GM21381 (cell line): ENCODE results near the gene GOLGA3.

Source experiments
- ATAC-seq: cut with Tn5 transposase; IDR thresholded peaks from one replicate; pipeline ENCODE4 v1.9.1; 2021; ENCODE audit warnings: mild to moderate bottlenecking, moderate library complexity; ENCODE audit not compliant: unreplicated experiment

The GOLGA3 gene

DNA sequence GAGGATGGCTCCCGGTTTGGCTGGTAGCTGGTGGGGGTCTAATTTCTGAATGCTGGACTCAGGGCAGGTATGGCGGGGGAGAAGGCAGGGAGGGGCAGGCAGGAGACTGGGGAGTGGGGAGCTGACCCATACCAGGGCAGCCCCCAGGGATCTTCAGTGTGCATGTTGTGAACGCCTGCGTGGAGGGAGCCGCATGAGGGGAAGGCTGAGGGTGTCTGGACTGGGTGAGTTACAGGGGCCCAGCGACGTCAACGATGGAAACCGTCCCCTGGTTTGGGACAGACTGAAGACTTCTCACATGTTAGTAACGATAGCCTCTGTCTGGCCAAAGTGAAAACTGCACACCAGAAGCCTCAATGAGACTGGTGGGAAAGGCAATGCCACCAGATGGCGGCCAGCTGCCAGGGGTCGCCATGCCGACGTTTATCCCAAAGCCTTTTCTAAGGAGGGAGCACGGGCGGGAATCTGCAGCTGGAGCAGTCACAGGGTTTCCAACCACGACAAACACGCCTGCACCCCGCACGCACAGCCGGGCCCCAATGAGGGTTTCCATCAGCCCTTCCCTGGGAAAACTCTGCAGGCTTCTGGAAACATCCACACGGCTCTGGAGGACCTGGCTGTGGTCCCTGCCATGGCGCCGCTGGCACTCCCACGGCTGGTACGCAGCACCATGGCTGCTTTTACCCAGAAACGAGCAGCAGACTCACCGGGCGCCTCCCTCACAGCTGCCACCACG, 104.0 kb downstream of the GOLGA3 start:
- no peak for ATAC-seq

DNA sequence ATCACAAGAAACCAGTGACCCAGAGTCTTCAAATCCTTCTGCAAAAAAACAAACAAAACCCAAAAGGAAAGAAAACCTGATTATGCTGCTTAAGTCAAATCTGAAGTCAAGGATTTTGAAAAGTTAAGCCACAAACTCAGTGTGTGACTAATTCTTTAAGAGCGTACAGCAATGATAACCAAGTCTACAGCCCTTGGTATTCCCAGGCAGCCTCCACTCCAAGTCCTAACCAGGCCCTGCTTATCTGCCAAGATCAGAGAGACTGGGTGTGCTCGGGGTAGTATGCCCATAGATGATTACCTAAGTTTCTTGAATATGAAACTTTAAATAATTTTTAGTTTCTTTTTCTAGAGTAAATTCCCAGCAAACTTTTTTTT, 104.9 kb downstream of the GOLGA3 start:
- no peak for ATAC-seq

DNA sequence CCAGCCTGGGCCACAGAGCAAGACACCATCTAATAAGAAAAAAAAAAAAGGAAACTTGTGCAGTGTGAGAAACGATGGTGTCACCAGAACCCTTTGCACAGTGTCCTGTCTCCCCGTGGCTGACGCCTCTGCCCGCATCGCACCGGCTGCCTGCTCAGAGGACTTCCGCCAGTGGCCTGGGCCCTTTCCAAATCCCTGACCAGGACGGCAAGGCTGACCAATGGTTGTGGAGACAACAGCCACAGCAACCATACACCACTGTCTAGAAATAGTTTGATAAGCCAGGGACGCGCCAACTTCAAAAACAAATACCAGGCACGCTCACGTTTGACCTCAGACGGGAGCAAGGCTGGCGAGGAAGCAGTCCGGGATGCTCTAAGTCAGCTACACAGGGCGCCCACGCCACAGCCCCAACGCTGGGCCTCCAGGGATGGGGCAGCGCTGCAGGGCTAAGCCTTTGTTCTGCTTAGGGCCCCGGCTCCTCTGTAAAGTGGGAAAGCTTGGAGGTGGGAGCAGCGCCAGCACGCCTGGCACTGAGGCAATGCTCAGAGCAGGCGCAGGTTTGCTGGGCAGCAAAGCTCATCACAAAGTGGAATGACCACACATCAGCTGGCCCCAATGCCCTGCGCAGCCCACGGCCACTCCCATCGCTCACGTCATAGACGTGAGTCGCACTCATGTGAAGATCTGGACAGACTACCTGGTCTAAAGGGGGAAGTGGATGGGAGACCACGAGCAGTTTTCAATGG, 105.5 kb downstream of the GOLGA3 start:
- ATAC-seq, result no peak

DNA sequence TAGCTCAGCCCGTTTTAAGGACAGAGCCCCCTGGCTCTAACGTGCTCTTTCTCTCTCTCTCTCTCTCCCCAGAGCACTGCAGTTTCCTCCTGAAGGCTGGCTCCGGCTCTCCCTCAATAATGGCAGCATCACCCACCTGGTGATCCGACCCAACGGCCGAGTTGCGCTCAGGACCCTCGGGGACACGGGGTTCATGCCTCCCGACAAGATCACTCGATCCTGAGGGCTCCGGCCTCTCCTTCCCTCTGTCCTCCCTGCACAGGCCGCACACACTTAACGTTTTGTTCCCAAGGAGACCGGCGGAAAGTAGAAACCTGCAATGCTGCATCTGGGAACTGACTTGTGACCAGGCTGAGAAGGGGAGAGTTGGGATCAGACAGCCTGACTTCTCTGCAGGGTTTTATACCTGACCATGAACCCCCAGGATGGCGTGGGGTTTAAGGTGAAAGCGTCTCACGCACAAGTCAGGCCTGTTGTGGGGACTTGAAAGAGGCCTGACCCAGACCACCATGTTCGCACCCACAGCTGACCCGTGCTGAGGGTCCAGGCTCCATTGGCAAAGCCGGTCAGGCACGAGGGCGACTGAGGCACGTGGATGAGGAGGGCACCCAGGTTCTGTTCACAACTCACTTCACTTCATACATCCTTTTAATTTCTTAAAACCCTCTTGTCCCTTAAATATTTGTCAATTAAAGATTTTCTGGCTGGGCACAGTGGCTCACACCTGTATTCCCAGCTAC, 107.9 kb downstream of the GOLGA3 start:
- no peak for ATAC-seq

DNA sequence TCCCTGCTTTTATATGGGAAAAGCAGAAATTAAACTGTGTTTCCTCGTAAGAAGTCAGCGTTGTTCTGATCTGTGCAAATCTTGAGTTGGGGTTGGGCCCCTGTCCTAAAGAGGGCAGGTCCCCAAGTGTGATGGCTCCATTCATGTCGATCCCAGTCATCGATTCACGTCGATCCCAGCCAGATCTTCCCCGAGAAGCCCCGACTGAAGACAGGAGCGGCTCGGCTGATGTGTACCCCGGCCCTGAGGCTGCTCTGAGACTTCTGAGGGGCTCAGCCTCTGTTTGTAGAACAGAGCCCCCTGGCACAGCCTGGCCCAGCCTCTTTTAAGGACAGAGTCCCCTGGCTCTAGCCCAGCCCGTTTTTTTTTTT, 108.7 kb downstream of the GOLGA3 start:
- ATAC-seq, result no peak

DNA sequence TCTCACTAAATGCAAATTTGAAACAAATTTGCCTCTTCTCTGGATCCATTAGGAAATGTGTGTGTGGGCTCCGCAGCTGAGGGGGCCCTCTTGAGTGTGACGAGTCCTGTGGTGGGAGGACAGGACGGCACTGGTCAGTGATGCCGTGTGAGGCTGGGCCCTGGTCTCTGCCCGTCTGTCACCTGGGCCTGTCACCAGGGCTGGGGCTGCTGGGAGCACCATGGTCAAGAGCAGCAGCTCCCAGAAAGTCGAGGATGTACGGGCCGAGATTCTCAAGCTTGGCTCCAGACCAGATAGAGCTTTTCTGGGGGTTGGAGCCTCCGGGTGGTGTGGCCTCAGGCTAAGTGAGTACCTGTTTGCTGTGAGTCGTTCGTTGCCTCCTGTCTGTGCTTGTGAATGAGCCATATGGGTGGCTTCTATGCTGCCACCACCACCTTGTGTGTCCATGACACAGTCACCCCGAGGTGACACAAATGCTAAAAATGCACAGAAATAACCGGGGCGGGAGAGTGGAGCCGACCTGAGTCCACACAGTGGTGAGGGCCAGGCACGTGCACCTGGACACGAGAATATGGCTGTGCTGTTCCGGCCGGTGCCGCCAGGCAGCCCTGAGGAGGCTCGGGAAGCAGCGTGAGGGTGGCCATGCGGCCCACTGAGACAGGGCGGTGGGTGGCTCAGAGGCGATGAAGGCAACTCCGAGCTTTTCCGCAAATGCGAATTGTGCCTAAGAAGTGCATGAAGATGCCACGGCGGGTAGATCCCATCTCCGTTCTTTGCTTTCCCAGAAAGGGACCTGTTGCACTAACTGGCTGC, 109.3 kb downstream of the GOLGA3 start:
- no peak for ATAC-seq
